IMR-90 (cell line): ENCODE results near the gene ITSN2. TPM values are rescaled to one million over a fixed set of nuclear protein-coding genes. Genes with fewer than 3 reads are reported as not detected.

Experiments used
- ATAC-seq: fragments of 200-7000 bp; cut with Tn5 transposase; 2 replicates; pipeline ENCODE4 v1.9.1; 2020; ENCODE audit warnings: low read depth, mild to moderate bottlenecking, moderate library complexity
- BruUV-seq: library from RNA; stranded (reverse); fragments of 400-500 nt; replicated peaks from 2 replicates; lab custom pipeline; 2021; lab: Mats Ljungman, UMichigan
- CTCF ChIA-PET: fragments of 300-600 bp; formaldehyde crosslinking; extraction: SDS; loops from one replicate; lab custom pipeline; 2021; ENCODE audit warnings: antibody characterized with exemption; lab: Yijun Ruan, JAX
- POLR2A ChIA-PET: fragments of 300-600 bp; sonication (Branson Sonifier 250); formaldehyde crosslinking; loops from one replicate; lab custom pipeline; 2022; ENCODE audit warnings: antibody characterized with exemption; ENCODE audit not compliant: unreplicated experiment; lab: Charles Lee
- DNase-seq: peaks from one replicate; pipeline ENCODE4 v3.0.0; 2013
- H2AFZ ChIP-seq: replicated peaks from 2 replicates; pipeline ENCODE3; 2013; ENCODE audit warnings: low read length, mild to moderate bottlenecking; ENCODE audit not compliant: poor library complexity
- H2AK5ac ChIP-seq: 2 replicates; pipeline ENCODE4 v1.6.1; 2013; ENCODE audit warnings: low read depth, low read length, inconsistent platforms
- H2AK9ac ChIP-seq: replicated peaks from 2 replicates; pipeline ENCODE3; 2013; ENCODE audit warnings: mild to moderate bottlenecking, low read depth, low read length, moderate library complexity; ENCODE audit not compliant: poor library complexity
- H2BK120ac ChIP-seq: 2 replicates; pipeline ENCODE4 v1.6.1; 2013; ENCODE audit warnings: low read depth, low read length, inconsistent platforms
- H2BK15ac ChIP-seq: 3 replicates; pipeline ENCODE4 v1.6.1; 2013; ENCODE audit warnings: low read depth, low read length, inconsistent platforms
- H2BK20ac ChIP-seq: 2 replicates; pipeline ENCODE4 v1.6.1; 2013; ENCODE audit warnings: low read depth, mild to moderate bottlenecking, inconsistent platforms, low read length, moderate library complexity
- H2BK5ac ChIP-seq: 2 replicates; pipeline ENCODE4 v1.6.1; 2013; ENCODE audit warnings: mild to moderate bottlenecking, low read depth, low read length, inconsistent platforms; ENCODE audit not compliant: poor library complexity, severe bottlenecking
- H3K14ac ChIP-seq: replicated peaks from 2 replicates; pipeline ENCODE4 v1.6.1; 2013; ENCODE audit warnings: low read depth, low read length, inconsistent platforms
- H3K18ac ChIP-seq: 2 replicates; pipeline ENCODE4 v1.6.1; 2013; ENCODE audit warnings: low read depth, low read length, control low read depth
- H3K23ac ChIP-seq: 2 replicates; pipeline ENCODE4 v1.6.1; 2013; ENCODE audit warnings: low read depth, low read length, inconsistent platforms
- H3K27ac ChIP-seq: 2 replicates; pipeline ENCODE4 v1.5.1; 2013; ENCODE audit warnings: mild to moderate bottlenecking, control low read depth, low read length; ENCODE audit not compliant: insufficient read depth
- H3K27me3 ChIP-seq: 2 replicates; pipeline ENCODE4 v1.6.1; 2013; ENCODE audit warnings: low read length; ENCODE audit not compliant: control insufficient read depth, insufficient read depth
- H3K36me3 ChIP-seq: 2 replicates; pipeline ENCODE4 v1.6.1; 2013; ENCODE audit warnings: low read length, mixed read lengths; ENCODE audit not compliant: control insufficient read depth, insufficient read depth
- H3K4ac ChIP-seq: 2 replicates; pipeline ENCODE4 v1.6.1; 2013; ENCODE audit warnings: low read depth, low read length, inconsistent platforms
- H3K4me1 ChIP-seq: 2 replicates; pipeline ENCODE4 v1.6.1; 2013; ENCODE audit warnings: low read length, mixed read lengths; ENCODE audit not compliant: control insufficient read depth, insufficient read depth
- H3K4me2 ChIP-seq: 2 replicates; pipeline ENCODE4 v1.6.1; 2013; ENCODE audit warnings: low read depth, mild to moderate bottlenecking, control low read depth, low read length, moderate library complexity
- H3K4me3 ChIP-seq: 2 replicates; pipeline ENCODE4 v1.5.1; 2013; ENCODE audit warnings: low read depth, mild to moderate bottlenecking, control low read depth, low read length, moderate library complexity; ENCODE audit not compliant: insufficient read depth
- H3K56ac ChIP-seq: 2 replicates; pipeline ENCODE4 v1.6.1; 2013; ENCODE audit warnings: low read length, inconsistent platforms; ENCODE audit not compliant: insufficient read depth; ENCODE audit errors: extremely low read depth
- H3K79me1 ChIP-seq, 2 experiments: 2 replicates each; pipeline ENCODE4 v1.6.1; 2013; ENCODE audit warnings: low read length in 2 of 2, inconsistent platforms in 1 of 2, low read depth in 1 of 2
- H3K9ac ChIP-seq: 2 replicates; pipeline ENCODE4 v1.6.1; 2013; ENCODE audit warnings: low read depth, low read length, control low read depth
- H3K9me1 ChIP-seq: 2 replicates; pipeline ENCODE4 v1.6.1; 2013; ENCODE audit warnings: low read length, inconsistent platforms; ENCODE audit not compliant: insufficient read depth
- H3K9me3 ChIP-seq: 2 replicates; pipeline ENCODE4 v1.6.1; 2013; ENCODE audit warnings: low read length; ENCODE audit not compliant: control insufficient read depth, insufficient read depth
- H4K20me1 ChIP-seq: 2 replicates; pipeline ENCODE4 v1.6.1; 2013; ENCODE audit warnings: low read length, inconsistent platforms; ENCODE audit not compliant: insufficient read depth
- H4K5ac ChIP-seq: 2 replicates; pipeline ENCODE4 v1.6.1; 2013; ENCODE audit warnings: mild to moderate bottlenecking, low read depth, low read length, control low read depth
- H4K8ac ChIP-seq, 2 experiments: 2 replicates each; pipeline ENCODE4 v1.6.1; 2013; ENCODE audit warnings: low read depth in 2 of 2, low read length in 2 of 2, control low read depth in 1 of 2, inconsistent platforms in 1 of 2
- H4K91ac ChIP-seq: 2 replicates; pipeline ENCODE4 v1.6.1; 2013; ENCODE audit warnings: low read depth, low read length, inconsistent platforms; ENCODE audit not compliant: insufficient read depth
- CTCF ChIP-seq: conservative IDR thresholded peaks from 2 replicates; pipeline ENCODE4 v1.5.1; 2012; ENCODE audit warnings: mild to moderate bottlenecking, low read depth, low read length, improper control_type of control experiment
- ELK1 ChIP-seq: fragments of 150-350 bp; IDR thresholded peaks from 2 replicates; pipeline ENCODE4 v1.6.1; 2016; ENCODE audit warnings: low read depth, mild to moderate bottlenecking, low read length, moderate library complexity, borderline replicate concordance
- MXI1 ChIP-seq: IDR thresholded peaks from 2 replicates; pipeline ENCODE4 v1.6.1; 2012; ENCODE audit warnings: low read depth, mild to moderate bottlenecking, low read length, moderate library complexity, borderline replicate concordance
- RAD21 ChIP-seq: IDR thresholded peaks from 2 replicates; pipeline ENCODE4 v1.6.1; 2012; ENCODE audit warnings: low read length, improper control_type of control experiment
- WGBS, 2 experiments: methylation state at CpG; one replicate each; pipeline versions ENCODE4 v1.1.5 to v1.1.7; 2013; ENCODE audit warnings: missing lambda C conversion rate in 2 of 2; ENCODE audit not compliant: insufficient read length in 1 of 2; ENCODE audit errors: extremely low coverage in 2 of 2; 5-methylcytosine and 5-hydroxymethylcytosine counted together
- dilution Hi-C: fragments of 300-500 bp; cut with HindIII; formaldehyde crosslinking; loops from one replicate; pipeline ENCODE4 v1.14.3; 2018; ENCODE audit warnings: low sequenced_read_pairs; ENCODE audit not compliant: unreplicated experiment
- in situ Hi-C: fragments of 300-500 bp; cut with MboI; formaldehyde crosslinking; loops from 3 replicates; pipeline ENCODE4 v1.14.3; 2019; ENCODE audit warnings: low sequenced_read_pairs, inconsistent platforms, mixed read lengths
- intact Hi-C: fragments of 100-400 bp; cut with micrococcal nuclease; formaldehyde crosslinking; loops from 2 replicates; pipeline ENCODE4 v1.10.0; 2022
- polyA plus RNA-seq, 3 experiments: library from polyadenylated mRNA; depleted of rRNA; stranded (reverse); fragments of >200 nt; gene quantifications; 2 replicates each; pipeline ENCODE4 v1.2.3, GENCODE V29; 2012; ENCODE audit warnings: low replicate concordance in 1 of 3
- total RNA-seq: library from RNA; depleted of rRNA; stranded (reverse); fragments of >200 nt; gene quantifications from 2 replicates; pipeline ENCODE4 v1.2.3, GENCODE V29; 2012

Gene ITSN2
- total and polyA plus RNA-seq, 2 of the 4 experiments (the other 2 are of a cell fraction), result 10.7 to 17.2 TPM

- POLR2A ChIA-PET, result no interaction called here
- BruUV-seq, result no TSS peak
These were observed 1.9 kb upstream of the ITSN2 start for GRCh38 chr2:24362253-24362652.

More at GRCh38 chr2:24362253-24362652, 1.9 kb upstream of the ITSN2 start:
- Histone ChIP-seq H2AK5ac (no peak overlapping the region), H4K8ac (no peak overlapping the region), H3K56ac (no peak overlapping the region), H3K9me3 (no peaks in the 10 kb centered on the region), H3K9me1 (peaks cover 4% of the 10 kb centered on the region; the same call in 1 of the 2 replicates), H3K4me1 (no peaks in the 10 kb centered on the region; the same call in 1 of the 2 replicates), H3K14ac (no peak overlapping the region), H3K4me2 (no peak overlapping the region), H3K4ac (no peak overlapping the region), H3K9ac (no peak overlapping the region), H3K27me3 (no peaks in the 10 kb centered on the region; the same call in 1 of the 2 replicates), H2BK15ac (no peak overlapping the region), H2BK120ac (no peak overlapping the region), H4K20me1 (no peaks in the 10 kb centered on the region), H2AFZ (peak overlapping the region; percentile 17), H3K18ac (no peak overlapping the region), H3K23ac (no peak overlapping the region), H4K91ac (no peak overlapping the region), H2BK5ac (no peak overlapping the region), H3K27ac (no peak overlapping the region), H4K5ac (no peak overlapping the region), H2BK20ac (no peak overlapping the region), H3K4me3 (no peak overlapping the region), H2AK9ac (no peak overlapping the region), H3K36me3 (no peaks in the 10 kb centered on the region), H3K79me1 (peaks cover 4 to 23% of the 10 kb centered on the region in 2 experiments)
- in situ Hi-C loops, result no loop called here
- TF ChIP-seq ELK1 (no peak), CTCF (no peak), RAD21 (no peak), MXI1 (no peak)
- dilution Hi-C loops, result no loop called here
- DNase-seq (no peak), ATAC-seq (no peak)
- CTCF ChIA-PET, result no interaction called here
- intact Hi-C loops, result no loop called here
- 79% methylated on average over 3 of the region's 4 CpGs; no CpG with 5 or more reads in 1 of the 2 experiments for WGBS, 2 experiments
